Mesenchymal stem cell (in vitro differentiated cells and primary cell): ENCODE measurements around the gene PALM. TPM values are rescaled to one million over a fixed set of nuclear protein-coding genes. Genes with fewer than 3 reads are reported as not detected.

Source experiments
- DNase-seq: peaks from one replicate; pipeline ENCODE4 v3.0.0-alpha.2; 2013
- H2AFZ ChIP-seq: one replicate; pipeline ENCODE4 v1.6.1; 2013; ENCODE audit warnings: low read depth, mild to moderate bottlenecking, control low read depth, inconsistent platforms, low read length, moderate library complexity
- H2AK5ac ChIP-seq: 2 replicates; pipeline ENCODE4 v1.6.1; 2013; ENCODE audit warnings: low read length, moderate library complexity, mild to moderate bottlenecking, inconsistent platforms; ENCODE audit not compliant: severe bottlenecking
- H2BK120ac ChIP-seq: one replicate; pipeline ENCODE4 v1.6.1; 2013; ENCODE audit warnings: low read depth, mild to moderate bottlenecking, inconsistent platforms, low read length, moderate library complexity
- H2BK12ac ChIP-seq, 2 experiments: one replicate each; pipeline ENCODE4 v1.6.1; 2013; ENCODE audit warnings: inconsistent platforms in 2 of 2, low read length in 2 of 2, mild to moderate bottlenecking in 2 of 2, moderate library complexity in 2 of 2, control low read depth in 1 of 2
- H2BK15ac ChIP-seq: one replicate; pipeline ENCODE4 v1.6.1; 2013; ENCODE audit warnings: mild to moderate bottlenecking, low read depth, inconsistent platforms; ENCODE audit not compliant: poor library complexity, severe bottlenecking
- H2BK5ac ChIP-seq: 2 replicates; pipeline ENCODE4 v1.6.1; 2013; ENCODE audit warnings: low read depth, mild to moderate bottlenecking, low read length, control low read depth, inconsistent platforms; ENCODE audit not compliant: poor library complexity, severe bottlenecking
- H3K14ac ChIP-seq, 2 experiments: one replicate each; pipeline ENCODE4 v1.6.1; 2013; ENCODE audit warnings: inconsistent platforms in 2 of 2, low read length in 2 of 2, control low read depth in 1 of 2, mild to moderate bottlenecking in 1 of 2, moderate library complexity in 1 of 2
- H3K18ac ChIP-seq, 2 experiments: one replicate each; pipeline ENCODE4 v1.6.1; 2013; ENCODE audit warnings: inconsistent platforms in 2 of 2, low read length in 2 of 2, control low read depth in 1 of 2, low read depth in 1 of 2, mild to moderate bottlenecking in 1 of 2
- H3K23ac ChIP-seq, 2 experiments: one replicate each; pipeline ENCODE4 v1.6.1; 2013; ENCODE audit warnings: inconsistent platforms in 2 of 2, low read length in 2 of 2, mild to moderate bottlenecking in 2 of 2, moderate library complexity in 2 of 2, control low read depth in 1 of 2
- H3K27ac ChIP-seq: 2 replicates; pipeline ENCODE4 v1.5.1; 2013; ENCODE audit warnings: mild to moderate bottlenecking, moderate library complexity, low read length, control low read depth, inconsistent platforms; ENCODE audit not compliant: poor library complexity, severe bottlenecking
- H3K27me3 ChIP-seq, 2 experiments: 2 replicates each; pipeline versions ENCODE4 v1.6.1 to v1.7.0; 2013; ENCODE audit warnings: low read length in 2 of 2, mild to moderate bottlenecking in 2 of 2, moderate library complexity in 2 of 2, control low read depth in 1 of 2, inconsistent platforms in 1 of 2; ENCODE audit not compliant: control insufficient read depth in 1 of 2, insufficient read depth in 1 of 2
- H3K36me3 ChIP-seq, 2 experiments: 2 replicates each; pipeline versions ENCODE4 v1.6.1 to v1.7.0; 2013; ENCODE audit warnings: low read length in 2 of 2, control low read depth in 1 of 2, inconsistent platforms in 1 of 2, low read depth in 1 of 2, mild to moderate bottlenecking in 1 of 2; ENCODE audit not compliant: insufficient read depth in 2 of 2, control insufficient read depth in 1 of 2
- H3K4ac ChIP-seq, 2 experiments: one replicate each; pipeline ENCODE4 v1.6.1; 2013; ENCODE audit warnings: inconsistent platforms in 2 of 2, low read length in 2 of 2, mild to moderate bottlenecking in 2 of 2, moderate library complexity in 2 of 2, control low read depth in 1 of 2, low read depth in 1 of 2
- H3K4me1 ChIP-seq: 2 replicates; pipeline ENCODE4 v1.6.1; 2013; ENCODE audit warnings: low read depth, low read length, control low read depth; ENCODE audit not compliant: control insufficient read depth, insufficient read depth
- H3K4me2 ChIP-seq: 2 replicates; pipeline ENCODE4 v1.6.1; 2013; ENCODE audit warnings: low read length, mild to moderate bottlenecking, inconsistent platforms; ENCODE audit not compliant: poor library complexity, severe bottlenecking
- H3K4me3 ChIP-seq, 2 experiments: 2 replicates each; pipeline versions ENCODE4 v1.5.1 to v1.7.0; 2013; ENCODE audit warnings: low read length in 2 of 2, mild to moderate bottlenecking in 2 of 2, control low read depth in 1 of 2, low read depth in 1 of 2; ENCODE audit not compliant: insufficient read depth in 1 of 2
- H3K79me1 ChIP-seq: replicated peaks from 2 replicates; pipeline ENCODE4 v1.6.1; 2013; ENCODE audit warnings: mild to moderate bottlenecking, control low read depth, low read length, inconsistent platforms; ENCODE audit not compliant: poor library complexity, severe bottlenecking
- H3K9ac ChIP-seq: 2 replicates; pipeline ENCODE4 v1.7.0; 2013; ENCODE audit warnings: mild to moderate bottlenecking, low read length, moderate library complexity
- H3K9me3 ChIP-seq: 2 replicates; pipeline ENCODE4 v1.7.0; 2013; ENCODE audit warnings: mild to moderate bottlenecking, low read length; ENCODE audit not compliant: control insufficient read depth
- H4K8ac ChIP-seq: one replicate; pipeline ENCODE4 v1.6.1; 2013; ENCODE audit warnings: inconsistent platforms, mild to moderate bottlenecking, low read length, moderate library complexity
- H4K91ac ChIP-seq: one replicate; pipeline ENCODE4 v1.6.1; 2013; ENCODE audit warnings: mild to moderate bottlenecking, low read length, inconsistent platforms
- WGBS: methylation state at CpG from one replicate; pipeline ENCODE4 v1.1.7; 2013; ENCODE audit warnings: mixed read lengths; 5-methylcytosine and 5-hydroxymethylcytosine counted together
- polyA plus RNA-seq, 2 experiments: library from polyadenylated mRNA; stranded (reverse); fragments of 200-250 nt; gene quantifications; one replicate each; pipeline ENCODE4 v1.2.3, GENCODE V29; 2013

The PALM gene
- polyA plus RNA-seq (2013, experiment 1 of 2) = 14.3 TPM
- polyA plus RNA-seq (2013, experiment 2 of 2) = 15.1 TPM

- Histone ChIP-seq H2BK12ac (peak within 1 kb of the TSS; percentile 49 to 72), H3K23ac (peak within 1 kb of the TSS in 1 of 2 experiments; percentile 77), H3K14ac (peak within 1 kb of the TSS in 1 of 2 experiments; percentile 60), H2BK120ac (peak within 1 kb of the TSS; percentile 85), H2BK5ac (no peak within 1 kb of the TSS), H3K79me1 (peaks cover 13% of the 10 kb centered on the region), H3K18ac (peak within 1 kb of the TSS; percentile 52 to 80), H2AK5ac (no peak within 1 kb of the TSS), H3K4me3 (peak within 1 kb of the TSS; percentile 79 to 80), H3K4ac (peak within 1 kb of the TSS in 1 of 2 experiments; percentile 82), H3K4me1 (peaks cover 25% of the 10 kb centered on the region), H3K27me3 (peaks cover 2% of the 10 kb centered on the region in 2 experiments), H3K4me2 (peak within 1 kb of the TSS; percentile 97), H3K9ac (peak within 1 kb of the TSS; percentile 73), H3K27ac (no peak within 1 kb of the TSS), H3K9me3 (no peaks in the 10 kb centered on the region), H3K36me3 (peaks cover 0 to 9% of the 10 kb centered on the region in 2 experiments), H2BK15ac (peak within 1 kb of the TSS; percentile 12), H2AFZ (peak within 1 kb of the TSS; percentile 54), H4K91ac (peak within 1 kb of the TSS; percentile 61), H4K8ac (peak within 1 kb of the TSS; percentile 45)
- 31% methylated on average over 22 of the region's 93 CpGs for WGBS
- DNase-seq = no peak
Measured at GRCh38 chr19:708154-709143, at the start of gene PALM. TSS of gene PALM (plus strand) at chr19:708935. CDS start at chr19:709147, 212 bp downstream.

- H2BK12ac ChIP-seq = no peak overlapping the region
- peak overlapping the region in 1 of 2 experiments; percentile 2 for H3K23ac ChIP-seq
- no peak overlapping the region for H2BK5ac ChIP-seq
- no peak overlapping the region for H3K14ac ChIP-seq
- peak overlapping the region in 1 of 2 experiments; percentile 31 for H3K4ac ChIP-seq
- no peak overlapping the region for H2BK15ac ChIP-seq
- no peak overlapping the region for H2BK120ac ChIP-seq
- H3K27me3 ChIP-seq = no peaks in the 10 kb centered on the region
- peak overlapping the region; percentile 3 for H3K27ac ChIP-seq
- H3K79me1 ChIP-seq = peaks cover 1% of the 10 kb centered on the region
- WGBS = 87% methylated on average over 19 of the region's 20 CpGs
- no peak overlapping the region for H3K18ac ChIP-seq
- H3K9me3 ChIP-seq = no peaks in the 10 kb centered on the region
- peaks cover 0 to 53% of the 10 kb centered on the region in 2 experiments for H3K36me3 ChIP-seq
- peak overlapping the region; percentile 52 for H3K4me2 ChIP-seq
- no peak overlapping the region for H2AFZ ChIP-seq
- peak overlapping the region; percentile 22 for H4K91ac ChIP-seq
- H3K4me3 ChIP-seq = peak overlapping the region; percentile 33 to 90
- DNase-seq = no peak
- H2AK5ac ChIP-seq = no peak overlapping the region
- peak overlapping the region; percentile 90 for H3K9ac ChIP-seq
- H3K4me1 ChIP-seq = peaks cover 51% of the 10 kb centered on the region
- H4K8ac ChIP-seq = no peak overlapping the region
Measured at GRCh38 chr19:660793-661426, 47.8 kb upstream of the PALM start.

- Histone ChIP-seq H3K14ac (no peak overlapping the region), H3K23ac (no peak overlapping the region), H3K18ac (peak overlapping the region in 1 of 2 experiments; percentile 95), H3K79me1 (peaks cover 1% of the 10 kb centered on the region), H2BK15ac (no peak overlapping the region), H2BK12ac (no peak overlapping the region), H3K27me3 (no peaks in the 10 kb centered on the region), H3K36me3 (peaks cover 0 to 49% of the 10 kb centered on the region in 2 experiments), H3K9ac (peak overlapping the region; percentile 90), H2AFZ (no peak overlapping the region), H3K9me3 (no peaks in the 10 kb centered on the region), H3K27ac (peak overlapping the region; percentile 3), H2BK5ac (no peak overlapping the region), H4K8ac (no peak overlapping the region), H4K91ac (peak overlapping the region; percentile 22), H3K4me2 (peak overlapping the region; percentile 52), H3K4me3 (peak overlapping the region; percentile 90 to 98), H2AK5ac (no peak overlapping the region), H3K4ac (peak overlapping the region in 1 of 2 experiments; percentile 31), H3K4me1 (peaks cover 51% of the 10 kb centered on the region), H2BK120ac (no peak overlapping the region)
- WGBS = 56% methylated on average over 31 of the region's 31 CpGs
- DNase-seq = peak; percentile 28
Measured at GRCh38 chr19:661427-662196, 47.1 kb upstream of the PALM start.
